Activated CD4-positive, alpha-beta T cell treated with anti-CD3 and anti-CD28 coated beads, Interleukin-10, Interleukin-2, amounts not matched to agents 100 ng/mL and 50 ng/mL, durations not matched to agents 16 hours and 8 hours (primary cell): Measurements from ENCODE around the gene SFMBT2.

ENCODE experiments used
- DNase-seq: peaks from one replicate; pipeline ENCODE4 v3.0.0-alpha.2; 2020

The SFMBT2 gene

GRCh38 chr10:7121154-7121797 lies 289.6 kb downstream of the SFMBT2 start:
- peak; percentile 67 for DNase-seq

GRCh38 chr10:7119325-7120015 lies 291.4 kb downstream of the SFMBT2 start:
- no peak for DNase-seq

GRCh38 chr10:7117806-7118674 lies 292.8 kb downstream of the SFMBT2 start:
- DNase-seq, result peak; percentile 11

GRCh38 chr10:7117177-7117799 lies 293.5 kb downstream of the SFMBT2 start:
- DNase-seq, result no peak

- DNase-seq, result no peak
These were observed 299.3 kb downstream of the SFMBT2 start for GRCh38 chr10:7111561-7111960.

- DNase-seq, result no peak
These were observed 299.7 kb downstream of the SFMBT2 start for GRCh38 chr10:7111089-7111488.
